ENCODE measurements around the gene PTTG1.

DNA sequence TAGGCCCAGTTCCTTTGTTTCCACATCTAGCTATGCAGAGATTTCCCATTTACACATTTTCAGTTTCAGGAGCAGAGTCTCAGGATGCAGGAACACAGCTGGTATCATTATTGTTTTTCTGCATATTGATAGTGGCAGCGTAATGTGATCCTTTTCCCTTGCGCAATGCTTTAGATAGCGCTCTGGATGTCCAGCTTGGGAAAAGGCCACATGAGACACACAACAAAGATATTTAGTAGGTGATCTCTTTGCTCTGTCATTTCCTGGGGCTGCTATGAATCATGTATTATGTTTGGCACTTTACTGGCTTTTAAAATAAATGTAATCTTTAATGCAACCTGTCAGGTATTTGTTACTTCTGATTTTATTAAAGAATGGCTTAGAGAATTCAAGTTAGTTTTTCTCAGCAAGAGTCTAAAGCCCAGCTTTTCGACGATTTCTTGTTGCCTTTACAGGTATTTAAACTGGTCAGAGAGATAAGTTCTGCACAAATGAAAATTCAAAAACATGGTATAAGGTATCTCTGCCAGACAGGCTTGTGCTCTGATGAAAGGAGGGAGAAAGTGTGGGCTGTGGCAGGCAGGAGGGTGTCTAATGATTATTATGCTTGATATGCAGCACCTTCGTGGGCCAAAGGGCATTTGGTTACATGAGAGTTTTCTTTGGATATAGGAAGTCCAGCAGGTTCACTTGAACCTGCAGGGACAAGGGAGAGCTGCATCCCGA, 42.2 kb downstream of the PTTG1 start:
- TF ChIP-seq, protein P1, sequence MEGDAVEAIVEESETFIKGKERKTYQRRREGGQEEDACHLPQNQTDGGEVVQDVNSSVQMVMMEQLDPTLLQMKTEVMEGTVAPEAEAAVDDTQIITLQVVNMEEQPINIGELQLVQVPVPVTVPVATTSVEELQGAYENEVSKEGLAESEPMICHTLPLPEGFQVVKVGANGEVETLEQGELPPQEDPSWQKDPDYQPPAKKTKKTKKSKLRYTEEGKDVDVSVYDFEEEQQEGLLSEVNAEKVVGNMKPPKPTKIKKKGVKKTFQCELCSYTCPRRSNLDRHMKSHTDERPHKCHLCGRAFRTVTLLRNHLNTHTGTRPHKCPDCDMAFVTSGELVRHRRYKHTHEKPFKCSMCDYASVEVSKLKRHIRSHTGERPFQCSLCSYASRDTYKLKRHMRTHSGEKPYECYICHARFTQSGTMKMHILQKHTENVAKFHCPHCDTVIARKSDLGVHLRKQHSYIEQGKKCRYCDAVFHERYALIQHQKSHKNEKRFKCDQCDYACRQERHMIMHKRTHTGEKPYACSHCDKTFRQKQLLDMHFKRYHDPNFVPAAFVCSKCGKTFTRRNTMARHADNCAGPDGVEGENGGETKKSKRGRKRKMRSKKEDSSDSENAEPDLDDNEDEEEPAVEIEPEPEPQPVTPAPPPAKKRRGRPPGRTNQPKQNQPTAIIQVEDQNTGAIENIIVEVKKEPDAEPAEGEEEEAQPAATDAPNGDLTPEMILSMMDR (IDR thresholded peaks at IDR 0.05): no peak
- no peak for TF ChIP-seq POLR2A (IDR thresholded peaks at IDR 0.05)

Data from Peyer's patch (tissue), 4 donors.